Measurements from ENCODE around the gene ATP6V0A4.

Gene ATP6V0A4

DNA sequence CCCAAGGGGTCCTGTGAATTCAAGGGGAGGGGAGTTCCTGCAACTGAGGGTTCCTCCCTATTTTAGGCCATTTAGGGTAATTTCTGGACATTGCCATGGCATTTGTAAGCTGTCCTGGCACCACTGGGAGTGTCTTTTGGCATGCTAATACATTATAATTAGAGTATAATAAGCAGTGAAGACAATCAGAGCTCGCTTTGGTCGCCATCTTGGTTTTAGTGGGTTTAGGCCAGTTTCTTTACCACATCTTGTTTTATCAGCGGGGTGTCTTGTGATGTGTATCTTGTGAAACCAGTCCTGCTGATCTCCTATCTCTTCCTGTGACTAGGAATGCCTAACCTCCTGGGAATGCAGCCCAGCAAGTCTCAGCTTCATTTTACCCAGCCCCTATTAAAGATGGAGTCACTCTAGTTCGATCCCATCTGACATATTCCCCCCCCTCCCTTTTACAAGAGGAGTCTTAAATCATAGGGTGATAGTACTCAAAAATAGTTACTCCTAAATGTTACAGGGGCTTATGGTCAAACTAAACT lies 140.1 kb downstream of the ATP6V0A4 start:
- FAIRE-seq, result no peak

DNA sequence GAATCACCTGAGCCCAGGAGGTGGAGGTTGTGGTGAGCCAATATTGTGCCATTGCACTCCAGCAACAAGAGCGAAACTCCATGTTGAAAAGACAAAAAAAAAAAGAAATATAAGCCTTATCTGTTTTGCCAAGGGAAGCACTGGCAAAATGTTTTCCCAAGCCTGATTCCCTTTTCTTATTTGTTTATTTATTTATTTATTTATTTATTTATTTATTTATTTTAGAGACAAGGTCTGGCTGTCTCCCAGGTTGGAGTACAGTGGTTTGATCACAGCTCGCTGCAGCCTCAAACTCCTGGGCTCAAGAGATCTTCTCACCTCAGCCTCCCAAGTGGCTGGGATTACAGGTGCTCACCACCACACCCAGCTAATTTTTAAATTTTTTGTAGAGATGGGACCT lies 141.0 kb downstream of the ATP6V0A4 start:
- FAIRE-seq, result no peak

Measured in colon (tissue), 2 donors.